NCI-H2107 (cell line): Measurements from ENCODE around the gene AAMDC.
"Not testable (repeated sequence)": the region's sequence is repeated elsewhere in the genome, so short reads cannot be mapped to it uniquely, and the experiment has no call there.

ENCODE experiments used
- DNase-seq: peaks from one replicate; lab custom pipeline; 2025; lab: John Stamatoyannopoulos, UW

Gene AAMDC

DNA sequence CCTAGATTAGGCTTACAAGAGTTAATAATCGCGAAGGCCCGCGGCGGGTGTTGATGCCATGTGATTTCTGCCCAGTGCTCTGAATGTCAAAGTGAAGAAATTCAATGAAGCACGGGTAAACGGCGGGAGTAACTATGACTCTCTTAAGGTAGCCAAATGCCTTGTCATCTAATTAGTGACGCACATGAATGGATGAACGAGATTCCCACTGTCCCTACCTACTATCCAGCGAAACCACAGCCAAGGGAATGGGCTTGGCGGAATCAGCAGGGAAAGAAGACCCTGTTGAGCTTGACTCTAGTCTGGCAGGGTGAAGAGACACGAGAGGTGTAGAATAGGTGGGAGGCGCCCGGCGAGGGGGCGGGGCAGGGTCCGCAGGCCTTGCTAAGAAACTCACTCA is 65.5 kb downstream of the AAMDC start:
- no peak for DNase-seq

- DNase-seq = not testable (repeated sequence)
Observed at GRCh38 chr11:77889045-77889444, 68.1 kb downstream of the AAMDC start.

- not testable (repeated sequence) for DNase-seq
Observed at GRCh38 chr11:77890100-77890614, 69.2 kb downstream of the AAMDC start.

DNA sequence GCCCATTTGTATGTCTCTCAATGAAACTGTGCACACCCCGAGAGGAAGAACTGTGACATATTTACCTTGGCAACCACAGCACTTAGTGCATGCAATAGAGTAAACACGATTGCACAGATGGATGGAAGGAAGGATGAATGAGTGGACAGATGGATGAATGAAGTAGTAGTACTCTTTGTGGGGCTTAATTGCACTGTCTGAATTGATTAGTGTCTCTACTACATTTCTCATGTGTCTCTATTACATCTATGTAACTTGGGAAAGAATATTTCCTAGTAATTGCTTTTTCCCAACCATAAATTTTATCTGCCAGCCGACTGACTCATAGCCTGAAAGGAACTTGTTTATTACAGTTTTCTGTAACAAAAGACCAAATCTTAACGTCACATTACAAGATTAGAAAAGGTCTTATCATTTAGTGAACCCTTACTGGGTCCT is 69.7 kb downstream of the AAMDC start:
- DNase-seq = not testable (repeated sequence)

DNA sequence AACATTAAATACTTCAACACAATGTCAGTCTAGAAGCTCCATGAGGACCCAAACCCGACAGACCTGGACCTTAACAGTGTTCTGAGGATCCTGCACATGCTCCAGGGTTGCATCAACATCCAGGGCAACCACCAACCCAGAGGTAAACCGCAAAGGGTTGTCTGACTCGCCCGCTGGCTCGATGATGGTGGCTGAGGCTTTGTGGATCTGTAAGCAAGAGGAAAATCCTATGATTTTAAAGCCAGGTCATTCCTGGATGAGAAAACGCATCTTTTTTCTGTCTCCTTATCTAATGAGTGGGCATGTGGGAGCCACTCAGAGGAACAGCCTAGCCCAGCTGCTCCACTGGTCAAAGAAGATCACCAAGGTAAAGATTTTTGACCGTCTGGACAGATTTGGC is 70.3 kb downstream of the AAMDC start:
- not testable (repeated sequence) for DNase-seq

DNA sequence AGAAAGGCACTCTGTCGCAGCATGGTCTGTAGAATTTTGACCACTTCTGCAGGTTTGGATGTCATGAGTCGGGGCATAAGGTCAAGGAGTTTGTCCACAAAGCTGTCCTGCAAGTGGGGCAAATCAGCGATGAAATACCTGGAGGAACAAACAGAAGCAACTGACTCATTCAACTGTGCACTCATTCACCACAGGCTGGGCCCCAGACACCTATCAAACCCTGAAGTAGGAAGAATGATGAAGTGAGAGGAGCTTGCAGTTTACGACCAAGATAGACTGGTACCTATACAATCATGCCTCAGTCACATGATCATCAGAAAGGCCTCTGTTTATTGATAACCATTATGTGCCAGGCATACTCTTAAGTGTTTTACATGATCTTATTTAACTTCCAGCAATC is 70.8 kb downstream of the AAMDC start:
- not testable (repeated sequence) for DNase-seq

GRCh38 chr11:77894949-77895348 is 74.0 kb downstream of the AAMDC start:
- DNase-seq = not testable (repeated sequence)

DNA sequence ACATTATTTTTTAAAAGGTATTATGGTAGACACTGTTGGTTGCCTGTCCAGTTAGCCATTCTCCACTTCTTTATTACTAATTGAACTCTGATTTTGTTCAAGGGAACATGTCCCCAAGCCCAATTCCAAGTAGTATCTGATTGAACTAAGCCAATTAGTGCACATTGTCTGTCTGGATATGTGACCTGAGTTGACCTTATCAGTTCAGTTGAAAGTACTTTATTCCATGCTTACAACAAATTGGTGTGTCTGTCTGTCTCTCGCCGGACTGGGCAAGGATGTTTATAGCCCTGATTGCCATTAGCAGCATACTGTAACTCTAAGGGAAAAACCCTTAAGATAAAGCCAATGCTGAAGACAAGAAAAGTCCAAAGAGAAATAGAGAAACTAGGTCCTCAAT is 87.9 kb downstream of the AAMDC start:
- no peak for DNase-seq

GRCh38 chr11:77909277-77909676 is 88.3 kb downstream of the AAMDC start:
- DNase-seq = no peak

DNA sequence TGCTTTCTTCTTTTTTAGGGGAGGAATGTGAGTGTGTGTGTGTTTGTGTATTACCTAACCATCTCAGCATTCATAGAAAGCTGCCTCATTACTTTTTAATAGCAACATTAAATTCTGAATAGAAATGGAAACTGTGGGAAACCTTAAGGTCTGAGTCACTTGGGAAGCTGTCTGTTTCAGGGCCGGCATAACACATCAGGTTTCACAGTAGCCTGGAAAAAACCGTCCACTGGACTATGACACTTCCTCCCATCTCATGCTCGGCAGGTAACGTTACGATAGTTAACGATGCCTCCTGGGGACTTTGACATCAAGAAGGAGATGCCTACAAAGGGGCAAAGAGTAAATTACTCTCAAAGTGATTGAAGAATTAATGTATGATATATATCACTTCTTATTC is 89.9 kb downstream of the AAMDC start:
- not testable (repeated sequence) for DNase-seq

- DNase-seq = not testable (repeated sequence)
Observed at GRCh38 chr11:77913608-77914306, 92.8 kb downstream of the AAMDC start.

DNA sequence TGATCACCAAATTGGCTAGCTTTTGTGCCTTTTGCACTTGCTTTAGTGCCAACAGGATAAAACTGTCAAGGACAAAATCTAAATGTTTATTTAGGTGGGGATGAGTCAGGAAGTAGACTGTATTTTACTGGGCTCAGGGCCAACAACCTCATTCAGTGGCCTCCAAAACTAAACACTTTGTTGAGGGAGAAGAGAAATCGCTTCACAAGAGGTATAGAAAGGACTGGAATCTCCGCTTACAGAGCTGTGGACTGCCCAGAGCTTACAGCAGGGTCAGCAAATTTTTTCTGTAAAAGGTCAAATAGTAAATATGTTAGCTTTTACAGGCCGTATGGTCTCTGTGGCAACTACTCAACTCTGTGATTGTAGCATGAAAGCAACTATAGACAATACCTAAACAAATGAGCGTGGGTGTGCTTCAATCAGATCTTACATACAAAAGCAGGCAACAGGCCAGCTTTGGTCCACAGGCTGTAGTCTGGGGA is 93.4 kb downstream of the AAMDC start:
- DNase-seq = not testable (repeated sequence)

GRCh38 chr11:77917713-77918112 is 96.8 kb downstream of the AAMDC start:
- DNase-seq = not testable (repeated sequence)
